H7 (cell line): Measurements from ENCODE around the gene C18orf63. TPM values are rescaled to one million over a fixed set of nuclear protein-coding genes. Genes with fewer than 3 reads are reported as not detected.

ENCODE experiments used
- DNase-seq: peaks from one replicate; pipeline ENCODE4 v3.0.0; 2012
- H3K27me3 ChIP-seq: 2 replicates; pipeline ENCODE4 v1.6.0; 2011; ENCODE audit warnings: mild to moderate bottlenecking, low read length; ENCODE audit not compliant: control insufficient read depth, insufficient read depth
- H3K36me3 ChIP-seq: replicated peaks from 2 replicates; pipeline ENCODE4 v1.5.1; 2011; ENCODE audit warnings: low read length; ENCODE audit not compliant: control insufficient read depth, insufficient read depth
- H3K4me3 ChIP-seq: 2 replicates; pipeline ENCODE4 v1.5.1; 2011; ENCODE audit warnings: low read depth, mild to moderate bottlenecking, control low read depth, low read length, moderate library complexity; ENCODE audit not compliant: insufficient read depth
- total RNA-seq: library from RNA; depleted of rRNA; stranded (reverse); fragments of >200 nt; shearing (Covaris generic); gene quantifications from 2 replicates; pipeline ENCODE4 v1.2.3, GENCODE V29; 2014; rRNA removed

Gene C18orf63
- not detected in 2 replicates for total RNA-seq

DNA sequence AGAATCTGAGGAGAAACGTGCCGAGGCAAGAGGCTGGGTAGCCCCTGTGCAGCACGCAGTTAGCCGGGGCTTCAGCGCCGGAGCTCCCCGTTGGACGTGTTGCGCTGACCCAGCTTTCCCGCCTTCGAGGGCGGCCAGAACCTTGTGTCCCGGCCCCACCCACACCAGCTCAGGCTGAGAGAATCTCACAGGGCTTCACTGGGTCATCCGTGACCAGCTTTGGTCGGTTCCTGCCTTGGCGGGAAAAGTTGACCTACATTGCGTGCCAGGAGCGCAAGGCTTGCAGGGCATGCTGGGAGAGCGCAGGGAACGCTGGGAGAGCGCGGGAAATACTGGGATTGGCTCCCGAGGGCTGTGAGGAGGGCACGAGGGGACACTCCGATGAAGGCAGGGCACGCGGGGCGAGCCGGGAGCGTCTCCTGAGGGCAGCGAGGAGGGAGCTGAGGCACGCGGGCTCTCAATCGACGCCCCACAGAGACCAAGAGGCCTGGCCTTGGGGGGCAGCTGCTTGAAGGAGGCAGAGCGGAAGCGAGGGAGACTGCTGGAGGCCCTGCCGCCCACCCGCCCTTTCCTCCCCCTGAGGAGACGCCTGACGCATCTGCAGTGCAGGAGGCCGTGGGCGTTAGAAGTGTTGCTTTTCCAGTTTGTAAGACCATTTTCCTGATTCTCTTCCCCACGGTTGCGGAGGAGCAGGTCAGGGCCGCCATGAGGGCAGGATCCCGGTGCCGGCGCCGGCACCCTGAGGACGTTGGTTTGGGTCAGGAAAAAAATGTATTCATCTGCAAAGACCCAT lies at the start of gene C18orf63:
Gene C18orf63 (plus strand): TSS at position 376 of the 793 bp plus-strand sequence. CDS start 2,027 bp downstream, outside the sequence.
- no peaks in the 10 kb centered on the region for H3K27me3 ChIP-seq
- no peak for DNase-seq
- H3K4me3 ChIP-seq = no peak within 1 kb of the TSS
- no peaks in the 10 kb centered on the region for H3K36me3 ChIP-seq

DNA sequence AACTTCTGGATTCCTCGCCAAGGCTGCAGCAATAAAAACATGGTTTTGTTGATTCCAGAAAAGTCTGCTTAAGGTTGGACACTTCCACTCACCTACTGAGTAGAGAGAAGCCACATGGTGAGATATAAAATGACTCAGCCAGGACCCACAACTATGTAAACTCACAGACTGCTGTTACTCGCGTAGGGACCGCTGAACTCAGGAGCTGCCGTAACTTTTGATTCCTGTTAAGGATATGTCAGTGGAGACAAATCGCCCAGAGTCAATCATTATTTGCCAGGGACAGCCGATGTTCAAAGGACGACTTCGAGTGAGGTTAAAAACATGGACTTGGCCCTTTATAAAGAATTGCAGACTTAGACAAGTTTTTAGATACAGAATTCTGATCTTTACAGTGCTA lies 49.5 kb upstream of the C18orf63 start:
- DNase-seq = no peak
- Histone ChIP-seq H3K27me3 (no peaks in the 10 kb centered on the region), H3K36me3 (peaks cover 3% of the 10 kb centered on the region), H3K4me3 (no peak overlapping the region)

DNA sequence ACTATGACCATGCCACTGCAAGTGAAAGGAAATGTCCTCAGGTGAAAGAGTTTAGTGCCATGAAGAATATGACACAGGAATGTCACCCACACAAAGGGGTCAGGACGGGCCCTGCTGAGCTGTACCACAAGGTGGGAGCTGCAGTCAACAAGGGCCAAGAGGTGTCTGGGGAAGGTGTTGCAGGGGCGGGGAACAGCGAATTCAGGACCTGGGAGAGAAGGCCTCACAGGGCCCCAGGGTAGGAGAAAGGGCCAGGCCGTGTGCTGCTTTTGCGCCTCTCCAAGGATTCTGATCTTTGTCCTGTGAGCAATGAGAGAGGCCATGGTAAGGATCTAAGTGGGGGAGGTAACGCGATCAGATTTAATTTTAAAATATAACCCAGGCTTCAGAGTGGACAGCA lies 47.5 kb upstream of the C18orf63 start:
- no peaks in the 10 kb centered on the region; the same call in 1 of the 2 replicates for H3K36me3 ChIP-seq
- no peak for DNase-seq
- no peaks in the 10 kb centered on the region for H3K27me3 ChIP-seq

GRCh38 chr18:74268933-74269620 lies 46.6 kb upstream of the C18orf63 start:
- H3K27me3 ChIP-seq = no peaks in the 10 kb centered on the region
- no peak overlapping the region for H3K4me3 ChIP-seq
- no peak for DNase-seq
- H3K36me3 ChIP-seq = no peaks in the 10 kb centered on the region

More for the DNA sequence above, 47.5 kb upstream of the C18orf63 start:
- no peak overlapping the region for H3K4me3 ChIP-seq

DNA sequence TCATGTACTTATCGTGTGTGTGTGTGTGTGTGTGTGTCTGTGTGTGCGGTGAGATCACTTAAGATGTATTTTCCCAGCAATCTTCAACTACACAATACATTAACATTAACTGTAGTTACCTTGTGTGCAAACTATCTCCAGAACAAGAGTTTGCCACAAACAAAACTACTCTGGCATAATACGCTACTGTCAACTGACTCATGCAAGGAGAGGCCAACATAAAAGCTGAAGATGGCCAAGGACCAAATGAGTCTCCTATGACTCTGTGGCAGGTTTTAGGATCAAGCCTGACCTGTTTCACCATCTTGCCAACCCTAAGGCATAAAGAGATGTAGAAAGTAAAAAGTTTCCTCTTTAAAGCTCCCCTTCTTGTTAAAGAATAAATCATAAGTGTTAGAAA lies 44.0 kb upstream of the C18orf63 start:
- Histone ChIP-seq H3K27me3 (no peaks in the 10 kb centered on the region), H3K36me3 (no peaks in the 10 kb centered on the region), H3K4me3 (no peak overlapping the region)
- DNase-seq = no peak

GRCh38 chr18:74273394-74273793 lies 42.2 kb upstream of the C18orf63 start:
- no peak for DNase-seq
- Histone ChIP-seq H3K36me3 (no peaks in the 10 kb centered on the region; the same call in 1 of the 2 replicates), H3K27me3 (no peaks in the 10 kb centered on the region)

GRCh38 chr18:74274700-74275099 lies 40.9 kb upstream of the C18orf63 start:
- Histone ChIP-seq H3K27me3 (no peaks in the 10 kb centered on the region), H3K4me3 (no peak overlapping the region), H3K36me3 (no peaks in the 10 kb centered on the region; the same call in 1 of the 2 replicates)
- no peak for DNase-seq

More at GRCh38 chr18:74273394-74273793, 42.2 kb upstream of the C18orf63 start:
- no peak overlapping the region for H3K4me3 ChIP-seq

- no peak for DNase-seq
- no peaks in the 10 kb centered on the region; the same call in 1 of the 2 replicates for H3K36me3 ChIP-seq
- H3K4me3 ChIP-seq = no peak overlapping the region
- no peaks in the 10 kb centered on the region for H3K27me3 ChIP-seq
Measured at GRCh38 chr18:74275736-74276135, 39.9 kb upstream of the C18orf63 start.

DNA sequence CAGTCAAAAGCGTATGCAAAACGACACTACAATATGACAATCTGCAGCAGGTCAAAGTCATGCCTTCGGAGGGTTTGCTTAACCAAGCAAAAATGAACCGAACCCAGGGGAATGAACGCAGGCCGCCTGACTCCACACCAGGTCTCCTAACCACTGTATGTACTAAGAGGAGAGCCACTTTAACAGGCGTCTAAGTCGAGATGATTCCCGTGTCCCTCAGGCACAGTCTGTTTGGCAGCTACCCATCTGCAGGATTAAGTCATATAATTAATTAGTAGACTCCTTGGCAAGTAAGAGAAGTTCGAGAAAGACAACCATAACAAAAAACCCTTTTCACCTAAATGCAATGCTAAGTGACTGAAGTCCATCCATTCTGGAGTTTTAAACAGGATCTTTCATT lies 39.0 kb upstream of the C18orf63 start:
- Histone ChIP-seq H3K36me3 (no peaks in the 10 kb centered on the region; the same call in 1 of the 2 replicates), H3K27me3 (no peaks in the 10 kb centered on the region), H3K4me3 (no peak overlapping the region)
- no peak for DNase-seq

- H3K36me3 ChIP-seq = no peaks in the 10 kb centered on the region; the same call in 1 of the 2 replicates
- no peak for DNase-seq
- H3K27me3 ChIP-seq = no peaks in the 10 kb centered on the region
- no peak overlapping the region for H3K4me3 ChIP-seq
Measured at GRCh38 chr18:74277296-74277695, 38.3 kb upstream of the C18orf63 start.

- Histone ChIP-seq H3K36me3 (no peaks in the 10 kb centered on the region; the same call in 1 of the 2 replicates), H3K4me3 (no peak overlapping the region), H3K27me3 (no peaks in the 10 kb centered on the region)
- no peak for DNase-seq
Measured at GRCh38 chr18:74278058-74278457, 37.6 kb upstream of the C18orf63 start.

- no peak for DNase-seq
- Histone ChIP-seq H3K4me3 (no peak overlapping the region), H3K27me3 (no peaks in the 10 kb centered on the region), H3K36me3 (no peaks in the 10 kb centered on the region; the same call in 1 of the 2 replicates)
Measured at GRCh38 chr18:74278983-74279382, 36.7 kb upstream of the C18orf63 start.

- Histone ChIP-seq H3K36me3 (no peaks in the 10 kb centered on the region; the same call in 1 of the 2 replicates), H3K27me3 (no peaks in the 10 kb centered on the region), H3K4me3 (no peak overlapping the region)
- DNase-seq = peak; percentile 54
Measured at GRCh38 chr18:74281011-74281979, 34.3 kb upstream of the C18orf63 start.
